A549 treated with CORT108297 at 1 μM for 4 hours (cell line): ENCODE data around the gene CCNO. TPM values are rescaled to one million over a fixed set of nuclear protein-coding genes. Genes with fewer than 3 reads are reported as not detected.

Experiments used
- total RNA-seq: library from RNA; stranded (reverse); fragments of 200-300 nt; extraction: Qiagen RNA extraction; gene quantifications from 5 replicates; pipeline ENCODE4 v1.2.3, GENCODE V29; 2022

CCNO gene, protein sequence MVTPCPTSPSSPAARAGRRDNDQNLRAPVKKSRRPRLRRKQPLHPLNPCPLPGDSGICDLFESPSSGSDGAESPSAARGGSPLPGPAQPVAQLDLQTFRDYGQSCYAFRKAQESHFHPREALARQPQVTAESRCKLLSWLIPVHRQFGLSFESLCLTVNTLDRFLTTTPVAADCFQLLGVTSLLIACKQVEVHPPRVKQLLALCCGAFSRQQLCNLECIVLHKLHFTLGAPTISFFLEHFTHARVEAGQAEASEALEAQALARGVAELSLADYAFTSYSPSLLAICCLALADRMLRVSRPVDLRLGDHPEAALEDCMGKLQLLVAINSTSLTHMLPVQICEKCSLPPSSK
- total RNA-seq = 5.2 to 9.9 TPM (median 9.5 TPM) in 5 replicates

GRCh38 chr5:55232985-55233928, at the start of gene CCNO:
CCNO (minus strand) TSS chr5:55233608; CDS start chr5:55233523, 85 bp downstream.

DNA sequence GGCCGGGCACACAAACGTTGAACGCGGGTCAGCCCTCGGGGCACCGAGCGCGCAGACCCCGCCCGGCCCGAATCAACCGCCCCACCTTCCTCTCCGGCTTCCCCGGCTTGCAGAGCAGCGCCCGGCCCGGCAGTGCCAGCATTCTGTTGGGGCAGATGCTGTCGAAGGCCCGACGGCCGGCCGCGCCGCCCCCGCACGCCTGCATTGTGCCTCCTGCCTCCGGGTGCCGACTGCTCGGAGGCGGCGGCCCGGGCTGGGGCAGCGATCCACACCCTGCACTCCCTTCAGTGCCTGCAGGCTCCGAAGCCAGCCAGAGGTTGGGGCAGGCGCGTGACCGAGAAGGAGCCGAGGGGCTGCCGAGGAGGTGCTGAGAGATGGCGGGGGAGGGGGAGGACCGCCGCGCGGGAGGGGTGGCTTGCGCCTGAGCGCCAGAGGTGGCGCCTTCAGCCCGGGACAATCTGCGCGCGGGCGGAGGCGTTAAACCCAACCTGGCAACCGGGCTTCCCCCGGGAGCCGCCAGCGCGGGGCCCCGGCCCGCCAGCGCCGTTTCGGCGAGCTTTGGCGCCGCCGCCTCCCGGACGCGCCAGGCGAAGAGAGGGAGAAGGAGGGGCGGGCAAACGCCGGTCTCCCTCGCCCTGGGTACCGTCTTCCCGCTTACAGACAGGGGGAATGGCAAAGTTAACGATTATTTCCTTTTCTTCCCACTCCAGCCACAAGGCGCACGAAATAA, 6.3 kb downstream of the CCNO start, which contains the start of gene MCIDAS:
MCIDAS (minus strand) TSS at position 382 of the 730 bp plus-strand sequence; CDS start at position 205, 177 bp downstream.

Other genes starting within 250 kb of the CCNO start
- gene ESM1, start 248.0 kb downstream of the CCNO start, total RNA-seq = 0.06 TPM in 1 of 5 replicates, not detected in the others
- gene GZMK, start 209.4 kb downstream of the CCNO start, total RNA-seq = not detected in 5 replicates
- gene GZMA, start 131.0 kb downstream of the CCNO start, total RNA-seq = not detected in 5 replicates
- 36.3 to 49.8 TPM (median 38.0 TPM) in 5 replicates for gene GPX8, start 73.4 kb downstream of the CCNO start, total RNA-seq
- gene CDC20B, start 60.4 kb downstream of the CCNO start, total RNA-seq = 0.07 to 0.11 TPM (median 0.09 TPM) in 5 replicates
- gene MCIDAS, start 6.3 kb downstream of the CCNO start, total RNA-seq = 1.6 to 2.6 TPM (median 2.1 TPM) in 5 replicates
- gene DHX29, start 74.1 kb upstream of the CCNO start, total RNA-seq = 21.5 to 26.5 TPM (median 23.3 TPM) in 5 replicates
- 28.8 to 63.2 TPM (median 36.2 TPM) in 5 replicates for gene MTREX, start 74.4 kb upstream of the CCNO start, total RNA-seq